Measurements from ENCODE around the gene GNG13. TPM values are rescaled to one million over a fixed set of nuclear protein-coding genes. Genes with fewer than 3 reads are reported as not detected.

Gene GNG13
- total RNA-seq, 1 experiment from 2014 or later: not detected

GRCh38 chr16:805474-805873, 4.9 kb upstream of the GNG13 start:
- no peak for DNase-seq (ENCODE audit: low spot score)
- intact Hi-C loops (cut with micrococcal nuclease; ENCODE audit: unreplicated experiment): no loop called here
- no peak overlapping the region for H3K4me3 ChIP-seq (ENCODE audit: low read depth, low read length, poor library complexity, severe bottlenecking)
- H3K27me3 ChIP-seq (replicated peaks; ENCODE audit: insufficient read depth, low read depth, low read length, poor library complexity): peaks cover 39% of the 10 kb centered on the region
- CTCF ChIA-PET: no interaction called here
- no peaks in the 10 kb centered on the region for H3K36me3 ChIP-seq (ENCODE audit: insufficient read depth, low read length, poor library complexity, severe bottlenecking)
- TF ChIP-seq EZH2 (IDR thresholded peaks at IDR 0.05; ENCODE audit: borderline replicate concordance, low read depth, low read length, poor library complexity, severe bottlenecking): no peak
- TF ChIP-seq CTCF (conservative IDR thresholded peaks at IDR 0.05; ENCODE audit: low read depth, low read length): no peak
- H3K4me1 ChIP-seq (ENCODE audit: insufficient read depth, low read length, poor library complexity, severe bottlenecking): no peaks in the 10 kb centered on the region
- no peaks in the 10 kb centered on the region for H3K9me3 ChIP-seq (ENCODE audit: low read depth, low read length, poor library complexity, severe bottlenecking)
- BruUV-seq (replicated peaks): no TSS peak
- POLR2A ChIA-PET (ENCODE audit: low non-redundant PET): no interaction called here
- no peak overlapping the region for H3K27ac ChIP-seq (ENCODE audit: low read depth, low read length, poor library complexity, severe bottlenecking)

GRCh38 chr16:804193-805048, 3.9 kb upstream of the GNG13 start:
- H3K27ac ChIP-seq (ENCODE audit: low read depth, low read length, poor library complexity, severe bottlenecking): no peak overlapping the region
- ChIA-PET POLR2A (ENCODE audit: low non-redundant PET) (no interaction called here), CTCF (interaction anchor here (0.6 kb wide), 1 partner anchor 464 kb away, joined by 4 read pairs; no protein-coding TSS in a partner anchor)
- no peaks in the 10 kb centered on the region for H3K4me1 ChIP-seq (ENCODE audit: insufficient read depth, low read length, poor library complexity, severe bottlenecking)
- no peak for TF ChIP-seq CTCF (conservative IDR thresholded peaks at IDR 0.05; ENCODE audit: low read depth, low read length)
- no peak for TF ChIP-seq EZH2 (IDR thresholded peaks at IDR 0.05; ENCODE audit: borderline replicate concordance, low read depth, low read length, poor library complexity, severe bottlenecking)
- H3K27me3 ChIP-seq (replicated peaks; ENCODE audit: insufficient read depth, low read depth, low read length, poor library complexity): peaks cover 45% of the 10 kb centered on the region
- BruUV-seq (replicated peaks): no TSS peak
- no peaks in the 10 kb centered on the region for H3K9me3 ChIP-seq (ENCODE audit: low read depth, low read length, poor library complexity, severe bottlenecking)
- no peak for DNase-seq (ENCODE audit: low spot score)
- intact Hi-C loops (cut with micrococcal nuclease; ENCODE audit: unreplicated experiment): no loop called here
- no peak overlapping the region for H3K4me3 ChIP-seq (ENCODE audit: low read depth, low read length, poor library complexity, severe bottlenecking)
- no peaks in the 10 kb centered on the region for H3K36me3 ChIP-seq (ENCODE audit: insufficient read depth, low read length, poor library complexity, severe bottlenecking)

GRCh38 chr16:803754-804080, 3.2 kb upstream of the GNG13 start:
- Histone ChIP-seq H3K36me3 (ENCODE audit: insufficient read depth, low read length, poor library complexity, severe bottlenecking) (no peaks in the 10 kb centered on the region), H3K27me3 (replicated peaks; ENCODE audit: insufficient read depth, low read depth, low read length, poor library complexity) (peaks cover 45% of the 10 kb centered on the region), H3K4me3 (ENCODE audit: low read depth, low read length, poor library complexity, severe bottlenecking) (no peak overlapping the region), H3K27ac (ENCODE audit: low read depth, low read length, poor library complexity, severe bottlenecking) (no peak overlapping the region), H3K4me1 (ENCODE audit: insufficient read depth, low read length, poor library complexity, severe bottlenecking) (no peaks in the 10 kb centered on the region), H3K9me3 (ENCODE audit: low read depth, low read length, poor library complexity, severe bottlenecking) (no peaks in the 10 kb centered on the region)
- DNase-seq (ENCODE audit: low spot score): no peak
- no peak for TF ChIP-seq EZH2 (IDR thresholded peaks at IDR 0.05; ENCODE audit: borderline replicate concordance, low read depth, low read length, poor library complexity, severe bottlenecking)
- TF ChIP-seq CTCF (conservative IDR thresholded peaks at IDR 0.05; ENCODE audit: low read depth, low read length): no peak
- intact Hi-C loops (cut with micrococcal nuclease; ENCODE audit: unreplicated experiment): no loop called here
- POLR2A ChIA-PET (ENCODE audit: low non-redundant PET): interaction anchor here (0.8 kb wide), 1 partner anchor 482 kb away, joined by 11 read pairs; no protein-coding TSS in a partner anchor
- BruUV-seq (replicated peaks): no TSS peak
- CTCF ChIA-PET: interaction anchor here (0.7 kb wide), 1 partner anchor 89 kb away, joined by 4 read pairs; no protein-coding TSS in a partner anchor
